GM23248 (cell line): ENCODE results near the gene ALKBH1.

ENCODE experiments used
- EZH2 ChIP-seq: fragments of 200-600 bp; sonication (generic); IDR thresholded peaks from 2 replicates; pipeline ENCODE4 v1.6.1; 2018; ENCODE audit warnings: antibody characterized with exemption, mild to moderate bottlenecking; ENCODE audit not compliant: insufficient read depth, poor library complexity, severe bottlenecking
- EZH2phosphoT487 ChIP-seq: fragments of 200-600 bp; sonication (generic); IDR thresholded peaks from 2 replicates; pipeline ENCODE4 v1.6.1; 2018; ENCODE audit warnings: antibody characterized with exemption, moderate library complexity, mild to moderate bottlenecking, low read depth; ENCODE audit not compliant: insufficient read depth

- TF ChIP-seq EZH2, result no peak
- no peak for TF ChIP-seq EZH2phosphoT487
Observed at GRCh38 chr14:77630111-77630510, 77.7 kb downstream of the ALKBH1 start.
